Activated T-cell treated with anti-CD3 and anti-CD28 coated beads, Interleukin-2, amount 50 U/mL, for 4 hours (primary cell): Measurements from ENCODE around the gene FGFRL1. TPM values are rescaled to one million over a fixed set of nuclear protein-coding genes. Genes with fewer than 3 reads are reported as not detected.
A peak's percentile ranks its signal among the peaks of the same experiment; 100 is the strongest.

Source experiments
- ATAC-seq, 2 donors: fragments of 200-7000 bp; cut with Tn5 transposase; one replicate each; pipeline ENCODE4 v1.10.0; 2021
- DNase-seq: peaks from one replicate; pipeline ENCODE4 v3.0.0-alpha.2; 2020
- H3K27me3 Mint-ChIP-seq: one replicate; pipeline ENCODE4 v1.8.0; 2021; ENCODE audit warnings: low read depth, mixed read lengths
- H3K36me3 Mint-ChIP-seq: one replicate; pipeline ENCODE4 v1.8.0; 2022; ENCODE audit warnings: mixed read lengths; ENCODE audit not compliant: insufficient read depth
- H3K4me1 Mint-ChIP-seq: one replicate; pipeline ENCODE4 v1.8.0; 2021; ENCODE audit warnings: low read depth, mixed read lengths
- H3K4me3 Mint-ChIP-seq: one replicate; pipeline ENCODE4 v1.8.0; 2021; ENCODE audit warnings: mild to moderate bottlenecking, moderate library complexity, mixed read lengths
- H3K9me3 Mint-ChIP-seq: one replicate; pipeline ENCODE4 v1.8.0; 2021; ENCODE audit warnings: mixed read lengths
- total RNA-seq, 3 donors: library from RNA; stranded (reverse); gene quantifications; one replicate each; pipeline ENCODE4 v1.2.1, GENCODE V29; 2021

Gene FGFRL1
- total RNA-seq, 3 donors from 2014 or later = 20.4 to 29.6 (median 20.6) TPM

DNA sequence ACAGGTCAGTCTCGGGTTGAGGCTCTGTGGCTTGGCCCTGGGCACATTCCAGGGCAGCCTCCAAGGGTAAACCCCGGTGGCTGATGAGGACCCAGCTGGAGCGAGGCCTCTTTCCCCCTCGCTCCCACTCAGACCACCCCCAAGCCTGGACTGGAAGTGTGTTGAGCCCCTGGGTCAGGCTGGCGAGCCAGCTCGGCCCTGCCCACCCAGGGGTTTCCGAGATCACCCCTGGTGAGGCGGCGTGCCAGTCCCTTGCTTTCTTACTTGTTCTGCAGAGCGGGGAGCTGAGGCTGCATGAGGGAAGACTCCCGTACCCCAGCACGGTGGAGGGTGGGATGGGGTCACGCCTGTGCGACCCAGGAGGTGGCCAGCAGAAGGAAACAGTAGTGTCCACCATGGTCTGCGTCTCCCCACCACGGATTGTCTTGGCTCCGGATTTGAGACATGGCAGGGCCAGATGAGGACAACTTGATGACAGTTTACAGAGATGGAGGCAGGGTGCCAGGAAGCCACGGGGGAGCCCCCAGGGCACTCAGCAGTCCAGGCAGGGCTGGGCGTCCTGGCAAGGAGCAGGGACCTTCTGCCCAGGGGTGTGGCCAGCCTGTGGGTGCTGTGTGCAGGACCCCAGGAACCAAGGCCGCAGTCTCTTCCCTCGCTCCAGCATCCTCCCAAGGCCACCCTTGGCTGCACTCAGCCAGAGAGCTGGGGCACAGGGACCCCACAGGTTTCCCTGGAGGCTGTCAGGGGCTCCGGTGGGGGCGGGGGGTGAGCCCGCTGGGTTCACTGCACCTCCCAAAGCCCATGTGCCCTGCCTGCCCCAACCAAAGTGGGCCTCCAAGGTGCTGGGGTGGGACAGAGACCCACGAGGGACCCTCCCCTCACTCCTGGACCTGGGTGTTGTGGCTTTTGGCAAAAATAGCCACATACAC is 6.6 kb upstream of the FGFRL1 start:
- Mint-ChIP-seq H3K9me3 (no peaks in the 10 kb centered on the region), H3K4me3 (no peak overlapping the region), H3K36me3 (no peaks in the 10 kb centered on the region), H3K4me1 (peaks cover 8% of the 10 kb centered on the region), H3K27me3 (peaks cover 55% of the 10 kb centered on the region)
- DNase-seq = no peak
- no peak for ATAC-seq

- DNase-seq (no peak), ATAC-seq (no peak)
- Mint-ChIP-seq H3K4me1 (peaks cover 13% of the 10 kb centered on the region), H3K36me3 (no peaks in the 10 kb centered on the region), H3K9me3 (no peaks in the 10 kb centered on the region), H3K27me3 (peaks cover 43% of the 10 kb centered on the region), H3K4me3 (no peak overlapping the region)
Observed at GRCh38 chr4:1006856-1007255, 4.6 kb upstream of the FGFRL1 start.

- peaks cover 38% of the 10 kb centered on the region for H3K27me3 Mint-ChIP-seq
- H3K4me1 Mint-ChIP-seq = peaks cover 13% of the 10 kb centered on the region
- ATAC-seq (no peak), DNase-seq (peak; percentile 29)
- no peaks in the 10 kb centered on the region for H3K9me3 Mint-ChIP-seq
- H3K4me3 Mint-ChIP-seq = peak overlapping the region; percentile 49
- peaks cover 3% of the 10 kb centered on the region for H3K36me3 Mint-ChIP-seq
Observed at GRCh38 chr4:1008840-1009541, 2.4 kb upstream of the FGFRL1 start.

DNA sequence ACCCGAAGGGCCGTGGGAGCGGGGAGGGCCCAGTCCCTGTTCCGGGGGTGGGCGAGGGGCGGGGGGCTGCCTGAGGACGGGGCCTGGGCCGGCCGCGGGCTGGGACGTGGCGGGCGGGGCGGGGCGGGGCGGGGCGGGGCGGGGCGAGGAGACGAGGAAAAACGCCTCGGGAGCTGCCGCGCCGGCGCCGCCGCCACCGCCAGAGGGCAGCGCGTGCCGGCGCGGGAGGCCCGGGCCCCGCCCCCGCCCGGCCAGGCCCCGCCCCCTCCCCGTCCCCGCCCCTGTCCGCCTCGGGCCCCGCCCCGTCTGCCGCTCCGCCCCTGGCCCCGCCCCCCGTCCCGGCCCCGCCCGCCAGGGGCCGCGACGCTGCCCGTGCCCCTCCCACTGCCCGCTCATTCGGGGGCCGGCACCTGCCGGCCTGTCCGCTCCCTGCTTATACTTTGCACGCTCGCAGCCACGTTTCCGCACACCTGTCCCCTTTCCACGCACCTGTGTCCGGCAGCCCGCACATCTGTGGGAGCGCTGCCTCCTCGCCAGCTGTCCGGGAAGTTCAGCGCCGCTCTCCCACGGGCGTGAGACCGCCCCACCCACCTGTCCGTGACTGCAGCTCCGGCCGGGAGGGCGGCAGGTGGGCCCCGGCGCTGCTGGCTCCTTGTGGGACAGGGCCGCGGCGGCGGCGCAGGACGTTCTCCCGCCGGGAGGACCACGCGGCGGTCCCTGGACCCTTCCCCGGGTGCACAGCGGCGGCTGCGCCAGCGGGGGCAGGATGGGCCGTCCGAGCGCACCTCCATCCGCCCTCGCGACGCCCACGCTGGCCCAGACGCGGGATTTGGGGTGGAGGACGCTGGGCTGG is 1.7 kb upstream of the FGFRL1 start:
- DNase-seq = peak; percentile 67
- Mint-ChIP-seq H3K4me1 (peaks cover 13% of the 10 kb centered on the region), H3K27me3 (peaks cover 31% of the 10 kb centered on the region), H3K9me3 (no peaks in the 10 kb centered on the region), H3K36me3 (peaks cover 3% of the 10 kb centered on the region), H3K4me3 (peak overlapping the region; percentile 80)
- peak; percentile 49 to 51 for ATAC-seq

- DNase-seq (peak; percentile 58), ATAC-seq (peak; percentile 37 to 49)
- H3K4me1 Mint-ChIP-seq = peaks cover 13% of the 10 kb centered on the region
- peaks cover 3% of the 10 kb centered on the region for H3K36me3 Mint-ChIP-seq
- H3K9me3 Mint-ChIP-seq = no peaks in the 10 kb centered on the region
- peak overlapping the region; percentile 83 for H3K4me3 Mint-ChIP-seq
- peaks cover 27% of the 10 kb centered on the region for H3K27me3 Mint-ChIP-seq
Observed at GRCh38 chr4:1010395-1011021, 918 bp upstream of the FGFRL1 start.

- Mint-ChIP-seq H3K4me3 (no peak overlapping the region), H3K4me1 (peaks cover 13% of the 10 kb centered on the region), H3K27me3 (peaks cover 17% of the 10 kb centered on the region), H3K36me3 (peaks cover 3% of the 10 kb centered on the region), H3K9me3 (no peaks in the 10 kb centered on the region)
- no peak for DNase-seq
- ATAC-seq = peak in 1 of 2 donors; percentile 2
Observed at GRCh38 chr4:1011666-1012033, 224 bp downstream of the FGFRL1 start.

GRCh38 chr4:1012034-1012739 is 761 bp downstream of the FGFRL1 start:
- peaks cover 12% of the 10 kb centered on the region for H3K27me3 Mint-ChIP-seq
- peaks cover 3% of the 10 kb centered on the region for H3K36me3 Mint-ChIP-seq
- H3K9me3 Mint-ChIP-seq = no peaks in the 10 kb centered on the region
- peaks cover 13% of the 10 kb centered on the region for H3K4me1 Mint-ChIP-seq
- peak overlapping the region; percentile 62 for H3K4me3 Mint-ChIP-seq
- DNase-seq = peak; percentile 18
- ATAC-seq = no peak

DNA sequence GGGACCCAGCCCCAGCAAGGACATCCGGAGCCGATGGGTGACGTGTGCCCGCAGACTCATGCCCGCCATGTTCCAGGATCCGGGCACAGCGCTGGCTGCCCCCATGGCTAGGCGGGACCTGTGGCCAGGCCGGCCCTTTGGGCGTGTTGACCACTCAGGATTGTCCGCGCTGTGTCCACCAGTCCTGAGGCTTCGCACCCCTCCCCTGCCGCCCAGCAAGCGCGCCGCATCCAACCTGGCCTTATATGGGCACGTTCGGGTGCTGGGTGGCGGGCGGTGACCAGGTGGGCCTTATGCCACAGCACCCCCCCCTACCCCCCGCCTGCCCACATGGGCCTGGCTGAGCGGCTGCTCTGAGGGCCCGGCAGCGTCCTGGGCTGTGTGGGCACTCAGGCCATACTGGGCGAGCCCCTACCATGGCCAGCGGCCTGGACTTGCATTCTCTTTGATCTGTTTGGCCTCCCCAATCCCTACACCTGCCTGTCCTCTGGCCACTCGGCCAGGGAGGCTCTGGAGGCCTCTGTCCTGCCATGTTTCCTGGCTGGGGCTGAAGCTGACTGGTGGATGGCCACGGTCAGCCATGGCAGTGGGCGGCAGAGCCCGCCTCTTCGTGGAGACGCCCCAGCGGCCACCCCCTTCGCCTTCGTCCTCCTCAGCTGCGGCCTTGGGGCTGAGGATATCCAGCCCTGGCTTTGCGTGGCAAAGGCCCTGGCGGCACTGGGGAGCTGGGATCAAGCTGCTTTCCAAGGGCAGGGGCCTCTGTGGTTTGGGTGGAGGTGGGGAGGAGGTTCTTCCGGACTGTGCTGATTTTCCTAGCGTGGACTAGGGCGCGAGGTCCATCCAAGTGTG is 2.0 kb downstream of the FGFRL1 start:
- DNase-seq (no peak), ATAC-seq (no peak)
- no peaks in the 10 kb centered on the region for H3K9me3 Mint-ChIP-seq
- peaks cover 3% of the 10 kb centered on the region for H3K27me3 Mint-ChIP-seq
- peaks cover 3% of the 10 kb centered on the region for H3K36me3 Mint-ChIP-seq
- H3K4me3 Mint-ChIP-seq = peak overlapping the region; percentile 31
- peaks cover 13% of the 10 kb centered on the region for H3K4me1 Mint-ChIP-seq

GRCh38 chr4:1014291-1015167 is 3.1 kb downstream of the FGFRL1 start:
- H3K4me3 Mint-ChIP-seq = no peak overlapping the region
- H3K4me1 Mint-ChIP-seq = peaks cover 5% of the 10 kb centered on the region
- H3K36me3 Mint-ChIP-seq = peaks cover 3% of the 10 kb centered on the region
- no peaks in the 10 kb centered on the region for H3K27me3 Mint-ChIP-seq
- ATAC-seq (no peak), DNase-seq (no peak)
- no peaks in the 10 kb centered on the region for H3K9me3 Mint-ChIP-seq

DNA sequence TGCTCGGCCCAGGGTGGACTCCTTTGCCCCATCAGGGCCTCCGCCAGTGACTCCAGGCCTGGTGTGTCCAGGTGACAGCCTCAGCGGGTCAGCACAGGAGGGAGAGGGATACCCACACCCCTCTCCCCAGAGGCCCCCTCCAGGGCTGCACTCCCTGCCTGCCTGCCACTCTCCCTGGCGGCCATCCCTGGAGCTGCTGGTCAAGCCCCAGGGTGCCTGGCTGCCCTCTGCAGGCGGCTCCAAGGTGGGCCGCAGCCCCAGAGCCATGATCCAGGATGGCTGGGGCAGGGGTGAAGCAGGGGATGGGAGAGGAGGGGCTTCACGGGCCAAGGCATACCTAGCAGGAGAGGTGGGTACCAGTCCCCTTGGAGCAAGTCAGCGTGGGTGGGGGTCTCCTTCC is 3.8 kb downstream of the FGFRL1 start:
- H3K9me3 Mint-ChIP-seq = no peaks in the 10 kb centered on the region
- ATAC-seq = no peak
- H3K4me1 Mint-ChIP-seq = peaks cover 8% of the 10 kb centered on the region
- H3K36me3 Mint-ChIP-seq = peaks cover 3% of the 10 kb centered on the region
- no peaks in the 10 kb centered on the region for H3K27me3 Mint-ChIP-seq
- no peak for DNase-seq
- no peak overlapping the region for H3K4me3 Mint-ChIP-seq

- Mint-ChIP-seq H3K4me1 (peaks cover 4% of the 10 kb centered on the region), H3K4me3 (no peak overlapping the region)
Observed at GRCh38 chr4:1015746-1016145, 4.3 kb downstream of the FGFRL1 start.

DNA sequence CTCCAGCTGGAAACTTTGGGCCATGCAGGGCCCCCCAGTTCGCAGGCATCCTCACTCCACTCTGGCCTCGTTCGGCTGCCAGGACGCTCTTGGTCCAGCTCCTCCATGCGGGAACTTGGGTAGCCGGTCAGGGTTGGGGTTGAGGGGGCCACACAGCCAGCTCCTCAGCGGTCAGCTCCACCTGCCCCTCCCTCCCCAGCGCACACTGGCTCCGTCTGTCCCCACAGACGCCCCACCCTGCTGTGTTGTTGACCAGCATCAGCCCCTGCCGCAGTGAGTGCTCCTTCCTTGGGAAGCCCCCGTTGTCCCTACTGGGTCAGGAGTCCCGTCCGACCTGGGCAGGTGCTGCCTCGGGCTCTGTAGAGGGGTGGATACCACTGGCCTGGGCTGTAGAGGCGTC is 5.8 kb downstream of the FGFRL1 start:
- H3K4me3 Mint-ChIP-seq = no peak overlapping the region
- peaks cover 4% of the 10 kb centered on the region for H3K4me1 Mint-ChIP-seq
- H3K9me3 Mint-ChIP-seq = no peaks in the 10 kb centered on the region
- H3K27me3 Mint-ChIP-seq = no peaks in the 10 kb centered on the region
- peaks cover 3% of the 10 kb centered on the region for H3K36me3 Mint-ChIP-seq
- ATAC-seq (no peak), DNase-seq (no peak)

More at GRCh38 chr4:1015746-1016145, 4.3 kb downstream of the FGFRL1 start:
- Mint-ChIP-seq H3K36me3 (peaks cover 3% of the 10 kb centered on the region), H3K27me3 (no peaks in the 10 kb centered on the region), H3K9me3 (no peaks in the 10 kb centered on the region)
- no peak for DNase-seq
- ATAC-seq = no peak
